DND-41 (cell line): ENCODE measurements around the gene TERB2.
"Not testable (repeated sequence)": the region's sequence is repeated elsewhere in the genome, so short reads cannot be mapped to it uniquely, and the experiment has no call there.

Experiments used
- ATAC-seq: fragments of 200-7000 bp; cut with Tn5 transposase; 3 replicates; pipeline ENCODE4 v1.9.1; 2021; ENCODE audit warnings: low read depth; ENCODE audit not compliant: insufficient read depth
- DNase-seq: peaks from one replicate; pipeline ENCODE4 v3.0.0-alpha.2; 2020
- H2AFZ ChIP-seq: 2 replicates; pipeline ENCODE4 v1.6.0; 2012; ENCODE audit warnings: low read depth, low read length
- H3K27ac ChIP-seq: 2 replicates; pipeline ENCODE4 v1.5.1; 2012; ENCODE audit warnings: low read length, inconsistent platforms
- H3K27me3 ChIP-seq: fragments of 200-600 bp; sonication (generic); 2 replicates; pipeline ENCODE4 v1.6.0; 2012; ENCODE audit warnings: low read length, mild to moderate bottlenecking, inconsistent platforms; ENCODE audit not compliant: insufficient read depth, poor library complexity
- H3K36me3 ChIP-seq: 2 replicates; pipeline ENCODE4 v1.5.1; 2012; ENCODE audit warnings: low read length, inconsistent platforms; ENCODE audit not compliant: insufficient read depth
- H3K4me1 ChIP-seq: 2 replicates; pipeline ENCODE4 v1.5.1; 2012; ENCODE audit warnings: mild to moderate bottlenecking, low read length; ENCODE audit not compliant: insufficient read depth
- H3K4me2 ChIP-seq: 2 replicates; pipeline ENCODE4 v1.6.0; 2012; ENCODE audit warnings: mild to moderate bottlenecking, moderate library complexity, low read length, inconsistent platforms; ENCODE audit not compliant: insufficient read depth
- H3K4me3 ChIP-seq, 2 experiments: fragments of 200-600 bp in 1 of 2; shearing (Covaris generic) in 1 of 2; 2 replicates each; pipeline ENCODE4 v1.5.1; 2012 to 2016; ENCODE audit warnings: inconsistent platforms in 2 of 2, low read length in 2 of 2, mild to moderate bottlenecking in 2 of 2, low read depth in 1 of 2, moderate library complexity in 1 of 2
- H3K79me2 ChIP-seq: 2 replicates; pipeline ENCODE4 v1.6.0; 2012; ENCODE audit warnings: low read length, inconsistent platforms; ENCODE audit not compliant: insufficient read depth
- H3K9ac ChIP-seq: 2 replicates; pipeline ENCODE4 v1.6.0; 2012; ENCODE audit warnings: low read depth, mild to moderate bottlenecking, inconsistent platforms, low read length, moderate library complexity
- H3K9me3 ChIP-seq: 2 replicates; pipeline ENCODE4 v1.5.1; 2012; ENCODE audit warnings: low read length, moderate library complexity, mild to moderate bottlenecking, inconsistent platforms; ENCODE audit not compliant: insufficient read depth, severe bottlenecking
- H4K20me1 ChIP-seq: 2 replicates; pipeline ENCODE4 v1.6.0; 2012; ENCODE audit warnings: low read length; ENCODE audit not compliant: insufficient read depth
- EZH2 ChIP-seq: IDR thresholded peaks from 3 replicates; pipeline ENCODE4 v1.6.1; 2012; ENCODE audit warnings: borderline replicate concordance, low read depth, mild to moderate bottlenecking, moderate library complexity, low read length, inconsistent platforms; ENCODE audit not compliant: severe bottlenecking

The TERB2 gene

DNA sequence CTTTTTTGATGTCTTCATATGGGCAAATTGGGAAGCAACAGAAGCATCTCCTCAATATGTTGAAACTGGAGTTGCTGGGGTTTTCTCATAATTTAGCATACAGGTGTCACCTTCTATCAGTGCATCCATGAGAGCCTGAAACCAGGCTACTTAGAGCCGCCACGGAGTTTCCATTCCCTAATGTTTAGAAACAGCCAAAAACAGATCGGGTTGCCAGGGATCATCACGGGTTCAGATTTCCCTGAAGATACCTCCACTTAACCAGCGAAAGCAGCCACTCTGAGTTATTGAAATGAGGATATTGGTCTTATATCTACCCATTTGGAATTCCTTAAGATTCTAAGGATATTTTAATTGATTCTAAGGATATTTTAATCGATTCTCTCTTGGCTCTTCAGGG lies 14.5 kb downstream of the TERB2 start:
- Histone ChIP-seq H4K20me1 (no peaks in the 10 kb centered on the region), H3K79me2 (no peaks in the 10 kb centered on the region), H2AFZ (no peak overlapping the region), H3K27ac (no peak overlapping the region), H3K9me3 (no peaks in the 10 kb centered on the region), H3K9ac (no peak overlapping the region), H3K4me3 (no peak overlapping the region), H3K4me1 (no peaks in the 10 kb centered on the region), H3K4me2 (no peak overlapping the region), H3K27me3 (no peaks in the 10 kb centered on the region), H3K36me3 (no peaks in the 10 kb centered on the region)
- DNase-seq = no peak
- TF ChIP-seq EZH2 = no peak
- ATAC-seq = no peak

DNA sequence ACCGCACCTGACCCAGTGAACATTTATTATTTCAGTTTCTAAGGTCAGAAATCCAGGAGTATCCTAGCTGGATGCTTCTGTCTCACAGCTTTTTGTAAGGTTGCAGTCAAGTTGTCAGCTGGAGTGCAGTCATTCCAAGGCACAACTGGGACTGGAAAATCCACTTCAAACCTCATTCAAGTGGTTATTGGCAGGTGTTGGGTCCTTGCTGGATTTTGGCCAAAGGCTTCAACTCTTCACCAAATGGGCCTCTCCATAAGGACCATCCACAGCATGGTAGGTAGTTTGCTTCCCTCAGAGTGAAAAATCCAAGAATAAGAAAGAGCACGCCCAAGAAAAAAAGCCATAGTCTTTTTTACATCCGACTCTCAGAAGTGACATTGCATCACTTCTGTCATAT lies 19.7 kb downstream of the TERB2 start:
- DNase-seq, H3K27me3 ChIP-seq, H3K9ac ChIP-seq, H3K36me3 ChIP-seq, H4K20me1 ChIP-seq, H2AFZ ChIP-seq, H3K4me3 ChIP-seq, H3K9me3 ChIP-seq, H3K4me1 ChIP-seq, ATAC-seq, H3K27ac ChIP-seq, H3K4me2 ChIP-seq, H3K79me2 ChIP-seq: not testable (repeated sequence)

DNA sequence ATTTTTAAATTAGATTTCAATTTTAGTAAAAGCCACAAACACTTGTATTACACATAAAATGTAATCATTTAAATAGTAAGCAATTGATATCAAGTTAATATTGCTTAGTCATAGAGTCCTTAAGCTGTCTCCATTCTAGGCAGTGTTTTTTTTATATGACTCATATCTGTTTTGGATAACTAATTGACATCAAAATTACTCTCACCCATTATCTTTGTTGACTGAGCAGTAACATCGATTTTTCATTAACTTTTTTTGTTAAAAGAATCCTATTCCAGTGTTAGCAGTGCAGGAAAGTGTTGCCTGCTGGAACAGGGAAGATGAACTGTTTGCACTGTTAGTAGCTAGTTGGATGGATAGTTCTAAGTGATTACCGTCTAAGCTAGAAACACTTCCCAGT lies 21.3 kb downstream of the TERB2 start:
- not testable (repeated sequence) for H3K79me2 ChIP-seq, H3K4me1 ChIP-seq, H3K4me2 ChIP-seq, DNase-seq, H3K9ac ChIP-seq, ATAC-seq, H3K4me3 ChIP-seq, H3K27me3 ChIP-seq, H2AFZ ChIP-seq, H3K36me3 ChIP-seq, H3K27ac ChIP-seq, H4K20me1 ChIP-seq, H3K9me3 ChIP-seq

- not testable (repeated sequence) for H3K9me3 ChIP-seq, DNase-seq, H2AFZ ChIP-seq, H3K27me3 ChIP-seq, H3K27ac ChIP-seq, H3K4me3 ChIP-seq, H3K9ac ChIP-seq, H3K4me1 ChIP-seq, H3K4me2 ChIP-seq, H4K20me1 ChIP-seq, H3K79me2 ChIP-seq, H3K36me3 ChIP-seq, ATAC-seq
Measured at GRCh38 chr15:44979617-44980339, 23.3 kb downstream of the TERB2 start.

GRCh38 chr15:44984144-44984543 lies 27.7 kb downstream of the TERB2 start:
- H3K4me3 ChIP-seq, DNase-seq, H3K27me3 ChIP-seq, H3K4me1 ChIP-seq, H3K9me3 ChIP-seq, H4K20me1 ChIP-seq, ATAC-seq, H3K27ac ChIP-seq, H3K36me3 ChIP-seq, H2AFZ ChIP-seq, H3K4me2 ChIP-seq, H3K9ac ChIP-seq, H3K79me2 ChIP-seq: not testable (repeated sequence)

DNA sequence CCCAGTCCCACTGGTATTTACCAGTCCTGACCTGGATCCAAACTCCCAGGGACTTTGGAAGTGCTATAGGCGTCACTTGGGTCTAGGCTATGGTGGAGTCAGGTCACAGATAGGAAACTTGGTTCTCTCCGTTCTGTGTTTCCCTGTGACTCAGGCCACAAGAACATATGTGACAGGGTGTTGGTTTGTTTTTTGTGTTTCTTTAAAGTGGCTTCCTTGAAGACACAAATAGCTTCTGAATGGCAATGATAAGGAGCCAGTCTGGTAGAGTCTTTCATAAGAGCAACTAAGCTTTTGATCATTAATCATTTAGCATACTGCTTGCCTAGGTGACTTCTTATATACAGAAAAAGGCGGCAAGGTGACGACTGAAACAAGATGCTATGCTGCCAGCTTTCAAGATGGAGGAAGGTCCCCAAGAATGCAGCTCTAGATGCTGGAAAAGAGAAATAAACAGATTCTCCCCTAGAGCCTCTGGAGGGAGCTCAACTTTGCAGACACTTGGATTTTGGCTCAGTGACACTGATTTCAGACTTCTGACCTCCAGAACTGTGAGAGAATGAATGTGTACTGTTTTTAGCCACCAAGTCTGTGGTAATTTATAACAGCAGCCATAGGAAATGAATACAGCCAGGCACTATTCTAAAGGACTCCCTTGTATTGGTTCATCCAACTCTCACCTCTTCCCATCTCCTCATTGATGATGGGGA lies 30.0 kb downstream of the TERB2 start:
- H3K9ac ChIP-seq, H3K9me3 ChIP-seq, H3K4me1 ChIP-seq, H3K36me3 ChIP-seq, H3K27ac ChIP-seq, H4K20me1 ChIP-seq, DNase-seq, H3K4me2 ChIP-seq, H3K79me2 ChIP-seq, H3K4me3 ChIP-seq, H3K27me3 ChIP-seq: not testable (repeated sequence)
- peak overlapping the region; percentile 33; the same call in 1 of the 2 replicates for H2AFZ ChIP-seq
- ATAC-seq = peak; percentile 58; the same call in 2 of the 3 replicates

- not testable (repeated sequence) for ATAC-seq
Measured at GRCh38 chr15:44987711-44988110, 31.2 kb downstream of the TERB2 start.

GRCh38 chr15:44988184-44988869 lies 31.8 kb downstream of the TERB2 start:
- not testable (repeated sequence) for H3K27ac ChIP-seq, H2AFZ ChIP-seq, H3K36me3 ChIP-seq, DNase-seq, ATAC-seq, H3K9ac ChIP-seq, H3K79me2 ChIP-seq, H3K4me3 ChIP-seq, H3K4me2 ChIP-seq, H3K9me3 ChIP-seq, H3K4me1 ChIP-seq, H4K20me1 ChIP-seq, H3K27me3 ChIP-seq

More at GRCh38 chr15:44987711-44988110, 31.2 kb downstream of the TERB2 start:
- not testable (repeated sequence) for H3K27me3 ChIP-seq, H3K4me1 ChIP-seq, H3K4me3 ChIP-seq, H3K27ac ChIP-seq, H3K79me2 ChIP-seq, H4K20me1 ChIP-seq, H2AFZ ChIP-seq, H3K4me2 ChIP-seq, DNase-seq, H3K9ac ChIP-seq, H3K36me3 ChIP-seq, H3K9me3 ChIP-seq
